ENCODE measurements around the gene AEBP1.

AEBP1 gene

DNA sequence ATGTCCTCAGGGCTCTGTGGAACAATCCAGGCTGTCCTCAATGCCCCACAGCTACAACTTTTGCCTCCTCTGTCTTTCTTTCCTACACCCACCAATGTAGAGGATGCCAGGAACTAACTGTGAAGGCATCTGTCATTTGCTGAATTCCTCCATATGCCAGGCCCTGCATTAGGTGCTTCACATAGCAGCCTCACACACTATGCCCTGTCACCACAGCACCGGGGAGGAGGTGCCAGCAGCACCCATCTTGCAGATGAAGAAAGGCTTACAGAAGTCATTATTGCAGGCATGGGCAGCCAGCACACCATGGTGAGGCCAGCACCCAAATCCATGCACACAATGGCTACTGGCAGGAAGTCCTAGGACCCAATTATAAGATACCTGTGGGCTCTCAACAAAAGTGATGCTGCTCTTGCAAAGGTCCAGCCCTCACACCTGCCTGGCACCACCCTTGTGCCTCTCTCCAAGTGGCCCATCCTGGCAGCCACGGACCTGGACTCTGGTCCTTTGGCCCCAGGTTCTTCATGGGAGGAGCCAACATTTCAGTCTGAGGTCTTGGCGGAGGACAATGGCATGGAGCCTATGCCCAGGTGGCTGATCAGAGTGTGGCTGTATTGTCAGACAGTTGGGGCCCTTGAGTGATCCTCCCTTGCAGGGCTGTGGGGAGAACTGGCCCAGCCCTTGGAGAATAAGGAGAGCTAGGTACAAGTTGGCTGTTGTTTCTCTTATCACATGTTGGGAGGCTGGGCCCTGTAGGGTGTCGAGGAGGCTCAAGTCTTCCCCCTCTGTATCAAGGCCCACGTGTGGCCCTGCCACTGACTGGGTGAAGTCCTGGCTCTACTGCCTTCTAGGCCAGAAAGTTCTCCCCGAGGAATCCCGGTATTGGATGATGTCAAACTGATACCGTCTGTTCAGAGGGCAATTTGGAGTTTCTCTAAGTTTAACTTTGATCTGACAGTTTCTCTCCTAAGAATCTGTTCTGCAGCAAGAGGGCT is 51.3 kb downstream of the AEBP1 start:
- DNase-seq (ENCODE audit: low spot score), result no peak

DNA sequence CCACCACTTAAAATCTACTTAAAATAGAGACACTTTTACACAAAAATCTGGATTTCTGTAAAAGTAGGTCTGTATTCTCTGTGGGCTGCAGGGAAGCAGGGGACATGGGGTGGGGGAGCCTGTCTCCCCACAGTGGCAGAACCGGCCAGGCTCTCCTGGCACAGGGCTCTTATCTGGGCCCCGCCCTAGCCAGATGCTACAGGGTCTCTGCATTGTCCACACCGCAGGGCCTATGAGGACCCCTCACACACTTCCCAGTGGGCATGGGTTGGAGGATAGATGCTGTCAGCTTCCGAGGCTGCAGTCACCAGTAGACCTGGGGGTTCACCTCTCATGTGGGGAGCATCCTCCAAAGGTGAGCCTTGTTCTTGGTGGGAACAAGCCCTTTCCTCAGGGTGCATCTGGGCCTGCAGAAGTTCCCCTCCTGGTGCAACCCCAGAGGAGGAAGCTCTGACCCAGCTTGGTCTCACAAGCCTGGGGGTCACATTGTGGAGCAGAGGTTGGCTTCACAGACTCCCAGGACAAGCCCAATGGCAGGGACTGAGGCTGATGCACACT is 52.4 kb downstream of the AEBP1 start:
- DNase-seq (ENCODE audit: low spot score), result no peak

DNA sequence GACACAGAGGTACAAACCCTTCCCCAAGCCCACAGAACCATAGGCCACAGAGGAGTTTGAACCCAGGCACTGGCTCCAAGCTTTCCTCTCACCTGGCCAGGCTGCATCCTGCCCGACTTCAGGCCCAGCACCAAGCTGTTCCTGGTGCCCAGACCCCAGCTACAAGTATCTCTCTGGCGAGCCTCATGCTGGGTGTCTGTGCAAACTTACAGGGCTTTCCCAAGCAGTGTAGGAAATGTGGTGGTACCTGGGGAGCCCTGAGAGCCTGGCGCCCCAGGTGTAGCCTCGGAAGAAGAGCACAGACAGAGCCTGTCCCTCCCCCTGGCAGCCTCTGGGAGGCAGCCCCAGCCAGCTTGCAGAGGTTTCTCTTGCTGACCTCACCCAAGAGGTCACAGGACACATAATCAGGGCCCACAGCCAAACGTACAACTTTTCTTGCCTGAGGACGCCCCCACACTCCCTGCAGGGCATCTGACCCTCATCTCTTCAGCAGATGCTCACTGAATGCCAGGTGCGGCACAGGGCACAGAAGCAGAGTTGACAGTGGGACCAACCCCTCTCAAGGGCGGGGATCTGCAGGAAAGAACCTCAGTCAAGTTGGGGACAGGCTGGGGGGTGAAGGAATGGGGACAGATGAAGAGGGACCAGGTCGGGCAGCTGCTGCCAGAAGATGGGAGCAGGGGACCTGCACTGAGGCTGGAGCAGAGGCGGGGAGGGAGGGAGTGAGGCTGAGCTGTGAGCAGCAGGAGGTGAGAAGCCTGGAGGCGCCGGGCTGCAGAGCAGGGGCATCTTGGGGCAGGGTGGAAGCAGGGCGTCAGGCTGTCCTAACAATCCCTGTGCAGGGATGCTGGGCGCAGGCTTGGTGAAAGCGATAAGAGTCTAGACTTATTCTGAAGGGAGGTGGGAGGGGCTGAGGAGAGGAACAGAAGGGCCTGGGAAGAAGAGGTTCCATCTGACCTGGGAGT is 53.3 kb downstream of the AEBP1 start:
- DNase-seq (ENCODE audit: low spot score), result no peak

DNA sequence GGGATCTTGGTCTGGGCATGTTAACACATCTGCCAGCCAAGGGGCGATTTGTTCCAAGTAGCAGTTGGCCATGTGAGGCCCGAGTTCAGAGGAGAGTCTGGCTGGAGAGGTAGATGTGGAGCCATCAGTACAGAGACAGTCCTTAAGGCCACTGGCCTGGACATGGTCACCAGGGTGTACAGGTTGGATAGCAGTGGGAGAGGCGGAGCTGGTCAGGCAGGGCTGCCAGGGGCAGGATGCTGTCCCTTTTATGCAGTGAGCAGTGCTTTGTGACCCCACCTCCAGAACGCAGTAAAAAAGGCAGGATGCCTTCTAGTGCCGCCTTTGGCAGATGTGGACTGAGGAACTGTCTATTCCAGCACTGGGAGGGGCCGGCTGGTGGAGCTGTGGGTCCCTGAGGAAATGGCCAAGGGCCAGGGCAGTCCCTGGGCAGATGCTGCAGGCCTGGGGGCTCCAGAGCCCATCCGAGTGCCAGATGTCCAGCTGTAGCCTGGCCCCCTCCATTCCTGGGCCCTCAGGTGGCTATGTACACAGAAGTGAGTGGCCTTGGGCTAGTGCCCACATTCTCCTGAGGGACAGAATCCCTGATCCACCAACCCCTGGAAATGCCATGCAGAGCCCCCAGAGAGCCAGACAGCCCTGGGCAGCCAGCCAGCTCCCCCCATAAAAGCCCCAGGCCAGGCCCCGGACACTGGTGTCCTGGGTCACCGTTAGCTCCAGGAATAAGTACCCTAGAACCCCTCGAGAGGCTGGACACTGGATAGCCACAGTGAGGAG is 54.1 kb downstream of the AEBP1 start:
- DNase-seq (ENCODE audit: low spot score), result no peak

GRCh38 chr7:44158873-44159631 is 54.9 kb downstream of the AEBP1 start:
- no peak for DNase-seq (ENCODE audit: low spot score)

GRCh38 chr7:44159824-44160630 is 55.9 kb downstream of the AEBP1 start:
- no peak for DNase-seq (ENCODE audit: low spot score)

GRCh38 chr7:44161371-44161770 is 57.2 kb downstream of the AEBP1 start:
- no peak for DNase-seq (ENCODE audit: low spot score)

GRCh38 chr7:44162179-44162578 is 58.0 kb downstream of the AEBP1 start:
- no peak for DNase-seq (ENCODE audit: low spot score)

DNA sequence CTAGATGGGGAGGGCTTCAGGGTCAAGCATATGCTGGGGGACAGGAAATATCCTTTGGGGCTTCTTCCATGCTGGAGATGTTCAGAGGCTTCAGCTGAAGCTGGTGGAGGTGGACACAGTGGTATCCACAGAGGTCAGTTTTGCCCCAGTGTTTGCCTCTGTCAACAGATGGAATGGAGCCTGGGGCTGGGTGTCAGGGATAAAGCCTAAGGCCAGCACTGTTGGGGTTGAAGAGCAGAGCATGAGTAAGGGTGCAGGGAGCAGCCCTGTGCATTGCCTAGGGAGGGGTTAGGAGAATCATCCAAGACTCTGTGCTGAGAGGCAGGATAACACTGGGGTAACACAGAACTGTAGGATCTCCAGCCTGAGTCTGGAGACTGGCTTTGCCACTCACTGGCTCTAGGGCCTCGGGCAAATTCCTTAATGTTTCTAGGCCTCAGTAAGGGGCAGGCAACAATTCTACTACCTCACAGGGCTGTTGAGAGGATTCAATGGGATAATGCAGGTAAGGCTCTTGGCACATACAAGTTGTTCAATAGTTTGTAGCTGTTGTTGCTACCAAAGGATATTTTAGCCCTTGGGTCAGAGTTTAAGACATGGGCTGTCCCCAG is 58.7 kb downstream of the AEBP1 start:
- no peak for DNase-seq (ENCODE audit: low spot score)

DNA sequence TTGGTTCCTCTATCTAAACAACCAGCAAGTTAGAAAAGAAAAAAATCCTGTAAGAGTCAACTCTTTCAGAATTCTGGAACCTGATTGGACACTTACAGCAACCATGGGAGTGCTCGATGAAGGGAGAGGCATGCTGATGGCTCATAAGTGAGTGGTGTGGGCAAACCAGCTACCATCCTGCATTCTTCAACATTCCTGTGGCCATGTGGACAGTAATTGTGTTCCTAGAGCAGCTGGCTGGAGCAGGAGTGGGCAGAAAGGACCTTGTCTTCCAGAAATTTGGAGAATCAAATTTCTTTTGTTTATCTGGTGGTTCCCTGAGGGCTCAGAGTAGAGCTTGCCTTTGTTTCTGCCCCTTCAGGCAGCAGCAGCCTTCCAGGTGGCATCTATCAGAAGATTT is 59.4 kb downstream of the AEBP1 start:
- DNase-seq (ENCODE audit: low spot score), result no peak

Measured in germinal center (tissue), 1 donor.